ENCODE data around the gene DLAT.
"Not testable (repeated sequence)": the region's sequence is repeated elsewhere in the genome, so short reads cannot be mapped to it uniquely, and the experiment has no call there.

DLAT gene

GRCh38 chr11:112050721-112051120 lies 25.5 kb downstream of the DLAT start:
- DNase-seq: no peak

GRCh38 chr11:112051768-112052167 lies 26.6 kb downstream of the DLAT start:
- DNase-seq: no peak

- no peak for DNase-seq
Observed at GRCh38 chr11:112057170-112057569, 32.0 kb downstream of the DLAT start.

- DNase-seq: no peak
Observed at GRCh38 chr11:112058103-112058502, 32.9 kb downstream of the DLAT start.

DNA sequence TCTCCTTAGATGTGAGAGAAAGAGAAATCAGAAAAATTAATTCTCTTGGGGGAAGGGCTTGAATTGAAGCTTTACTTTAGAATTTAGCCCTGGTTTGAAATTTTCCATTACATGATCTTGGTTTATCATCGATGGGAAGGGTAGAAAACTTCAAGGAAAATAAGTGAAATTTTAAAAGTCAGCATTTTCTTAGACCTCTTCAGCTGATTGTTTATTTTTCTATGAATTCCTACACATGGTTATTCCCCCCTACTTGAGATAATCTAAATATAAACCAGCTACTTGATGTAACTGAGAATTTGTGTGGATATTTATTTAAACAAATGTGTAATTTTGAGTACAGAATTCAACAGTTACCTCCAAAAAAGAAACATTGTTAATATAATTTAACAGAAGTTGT lies 37.7 kb downstream of the DLAT start:
- no peak for DNase-seq

- DNase-seq: peak; percentile 75 to 78
Observed at GRCh38 chr11:112073941-112074811, 49.0 kb downstream of the DLAT start, which contains the start of the genes NKAPD1 and PIH1D2. NKAPD1 (plus strand) TSS chr11:112074299; CDS start chr11:112075575, 1,276 bp downstream. PIH1D2 (minus strand) TSS chr11:112074017; CDS start chr11:112073174, 843 bp downstream.

- no peak for DNase-seq
Observed at GRCh38 chr11:112082729-112083128, 57.5 kb downstream of the DLAT start.

- DNase-seq: peak in 1 of 2 donors; percentile 36
Observed at GRCh38 chr11:112085822-112086421, 60.7 kb downstream of the DLAT start.

- peak; percentile 92 to 97 for DNase-seq
Observed at GRCh38 chr11:112086422-112087191, 61.4 kb downstream of the DLAT start, which contains the start of the genes SDHD and TIMM8B. SDHD (plus strand) TSS chr11:112086873; CDS start chr11:112086908, 35 bp downstream. TIMM8B (minus strand) TSS chr11:112086756; CDS start chr11:112086723, 33 bp downstream.

GRCh38 chr11:112087212-112087611 lies 62.0 kb downstream of the DLAT start:
- DNase-seq: no peak

DNA sequence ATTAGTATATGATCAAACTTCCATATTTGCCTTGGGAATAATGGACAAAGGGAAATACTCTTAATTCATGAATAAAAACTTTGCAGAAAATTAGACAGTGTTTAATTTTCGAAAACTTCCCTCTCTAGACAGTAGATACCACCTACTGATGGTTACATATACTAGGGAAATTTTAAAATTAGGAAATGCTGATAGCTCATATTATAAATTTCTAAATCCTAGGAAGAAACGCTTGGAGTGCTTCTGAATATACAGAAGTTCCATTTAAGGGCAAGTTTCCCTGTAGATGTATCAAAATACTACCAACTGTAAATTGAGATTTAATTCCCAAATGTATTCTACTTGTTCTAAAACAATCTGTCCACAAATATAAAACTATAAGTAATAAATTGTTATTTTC lies 70.1 kb downstream of the DLAT start:
- not testable (repeated sequence) for DNase-seq

DNA sequence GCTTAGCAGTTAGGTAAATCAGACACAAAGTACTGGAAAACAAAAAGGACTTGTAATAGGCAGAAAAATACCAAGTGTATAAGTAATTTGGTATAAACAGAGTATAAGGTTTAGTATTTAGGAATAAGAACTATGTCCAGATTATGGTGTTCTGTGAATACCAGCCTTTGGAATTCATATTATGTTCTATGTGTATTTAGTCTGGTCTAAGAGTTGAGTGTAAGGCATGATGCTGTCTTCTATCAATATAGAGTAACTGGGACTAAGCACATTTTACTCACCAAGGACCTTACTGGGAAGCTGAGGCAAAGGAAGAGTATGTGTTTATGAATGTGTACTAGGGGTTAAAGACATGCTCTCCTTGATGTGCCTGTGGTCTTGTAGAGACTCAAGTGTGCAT lies 71.0 kb downstream of the DLAT start:
- no peak for DNase-seq

GRCh38 chr11:112097734-112098528 lies 72.7 kb downstream of the DLAT start:
- no peak for DNase-seq

DNA sequence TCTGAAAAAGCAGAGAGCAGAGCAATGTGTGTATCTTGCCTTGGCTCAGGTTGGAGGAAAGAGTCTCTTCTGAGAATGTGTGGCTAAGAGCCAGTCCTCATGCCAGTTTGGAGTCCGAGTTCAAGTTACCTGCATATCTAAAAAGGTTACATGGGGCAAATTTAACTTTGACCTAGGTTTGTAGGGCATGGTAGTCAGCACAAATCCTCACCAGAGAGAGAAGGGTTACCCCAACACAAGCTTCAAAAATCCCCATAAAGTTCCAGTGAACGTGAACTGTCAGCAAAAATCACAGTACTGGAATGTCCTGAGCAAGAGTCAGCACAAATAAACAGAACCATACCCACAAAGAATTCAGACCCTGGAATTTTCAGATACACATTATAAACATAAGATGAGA lies 75.3 kb downstream of the DLAT start:
- DNase-seq: no peak

DNA sequence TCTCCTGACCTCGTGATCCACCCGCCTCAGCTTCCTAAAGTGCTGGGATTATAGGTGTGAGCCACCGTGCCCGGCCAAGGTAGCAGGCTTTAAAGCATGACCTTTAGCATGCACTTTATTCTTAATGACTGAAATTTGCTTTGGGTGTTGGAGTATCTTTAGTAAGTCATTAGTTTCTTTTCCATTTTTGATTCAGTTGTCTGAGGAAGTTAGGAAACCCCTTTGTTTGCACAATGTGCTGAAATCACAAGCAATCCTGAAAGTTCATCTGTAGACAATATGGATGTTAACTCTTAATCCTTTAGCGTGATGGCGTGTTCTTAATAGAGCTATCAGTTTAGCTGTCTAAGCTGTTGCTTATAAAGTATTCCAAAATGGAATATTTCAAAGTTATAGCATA lies 78.2 kb downstream of the DLAT start:
- no peak for DNase-seq

GRCh38 chr11:112106070-112106469 lies 80.9 kb downstream of the DLAT start:
- no peak for DNase-seq

All from hippocampal formation (tissue), 2 donors.